Measurements from ENCODE around the gene DHX40.

The DHX40 gene

GRCh38 chr17:59647288-59647687, 81.9 kb downstream of the DHX40 start:
- no peak overlapping the region for H4K91ac ChIP-seq (ENCODE audit: low read depth, low read length)
- no peak overlapping the region for H2AFZ ChIP-seq (ENCODE audit: insufficient read depth, low read length, poor library complexity)
- no peak overlapping the region for H3K4me3 ChIP-seq (ENCODE audit: low read depth, low read length)
- no peak overlapping the region for H3K9ac ChIP-seq (ENCODE audit: low read length)
- no peak overlapping the region for H2BK12ac ChIP-seq (ENCODE audit: low read length)
- no peaks in the 10 kb centered on the region for H3K27me3 ChIP-seq (ENCODE audit: insufficient read depth, low read length)
- no peak overlapping the region for H4K8ac ChIP-seq (ENCODE audit: low read depth, low read length)
- no peaks in the 10 kb centered on the region for H3K4me1 ChIP-seq (ENCODE audit: control insufficient read depth in 1 of 2, insufficient read depth in 2 of 2, low read length in 2 of 2)
- H2BK5ac ChIP-seq (ENCODE audit: low read depth, low read length, poor library complexity), result no peak overlapping the region
- WGBS (ENCODE audit: extremely low coverage, insufficient coverage, insufficient read length), result no CpG with 5 or more reads among the region's 6 CpGs
- no peak overlapping the region for H4K12ac ChIP-seq (ENCODE audit: low read depth, low read length)
- no peak for DNase-seq
- H3K79me2 ChIP-seq (ENCODE audit: control insufficient read depth, insufficient read depth, low read length, poor library complexity), result no peaks in the 10 kb centered on the region
- H3K79me1 ChIP-seq (ENCODE audit: low read length), result no peaks in the 10 kb centered on the region
- H3K14ac ChIP-seq (ENCODE audit: low read length), result no peak overlapping the region
- H3K23ac ChIP-seq (ENCODE audit: low read length), result no peak overlapping the region
- H2BK120ac ChIP-seq (ENCODE audit: insufficient read depth, low read length, poor library complexity), result no peak overlapping the region
- H3K4ac ChIP-seq (ENCODE audit: low read depth, low read length), result no peak overlapping the region
- no peak overlapping the region for H2AK5ac ChIP-seq (ENCODE audit: low read length)
- no peak overlapping the region for H3K18ac ChIP-seq (ENCODE audit: low read length)
- no peak overlapping the region for H3K27ac ChIP-seq (ENCODE audit: low read depth, low read length)
- peaks cover 9 to 18% of the 10 kb centered on the region in 2 experiments for H3K36me3 ChIP-seq (ENCODE audit: control insufficient read depth in 1 of 2, insufficient read depth in 2 of 2, low read length in 2 of 2)
- no peak overlapping the region for H3K4me2 ChIP-seq (ENCODE audit: low read length)
- no peaks in the 10 kb centered on the region for H3K9me3 ChIP-seq (ENCODE audit: insufficient read depth, low read depth, low read length)

DNA sequence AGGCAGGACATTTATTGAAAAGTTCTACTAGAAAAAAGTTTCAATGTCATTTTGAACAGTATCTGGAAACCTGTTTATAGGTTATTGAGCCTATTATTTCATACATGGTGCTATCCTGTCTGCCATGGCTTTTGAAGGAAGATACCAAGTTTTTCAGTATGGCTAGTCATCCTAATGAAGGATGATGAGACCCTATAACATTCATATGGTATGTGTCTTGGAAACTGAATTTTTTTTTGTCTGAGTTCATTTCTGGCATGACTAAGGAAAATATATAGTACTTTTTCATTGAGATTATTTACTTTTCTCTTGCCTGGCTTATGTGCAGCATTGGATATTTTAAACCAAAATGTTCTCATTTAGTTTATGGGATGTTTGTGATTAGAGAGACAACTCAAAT, 84.5 kb downstream of the DHX40 start:
- Histone ChIP-seq H2AK5ac (ENCODE audit: low read length) (no peak overlapping the region), H3K4ac (ENCODE audit: low read depth, low read length) (no peak overlapping the region), H3K9ac (ENCODE audit: low read length) (no peak overlapping the region), H2BK120ac (ENCODE audit: insufficient read depth, low read length, poor library complexity) (no peak overlapping the region), H2BK12ac (ENCODE audit: low read length) (no peak overlapping the region), H3K23ac (ENCODE audit: low read length) (no peak overlapping the region), H3K36me3 (ENCODE audit: control insufficient read depth in 1 of 2, insufficient read depth in 2 of 2, low read length in 2 of 2) (peaks cover 18 to 31% of the 10 kb centered on the region in 2 experiments), H3K27ac (ENCODE audit: low read depth, low read length) (no peak overlapping the region), H3K79me2 (ENCODE audit: control insufficient read depth, insufficient read depth, low read length, poor library complexity) (no peaks in the 10 kb centered on the region), H3K18ac (ENCODE audit: low read length) (no peak overlapping the region), H4K8ac (ENCODE audit: low read depth, low read length) (no peak overlapping the region), H3K79me1 (ENCODE audit: low read length) (no peaks in the 10 kb centered on the region), H3K14ac (ENCODE audit: low read length) (no peak overlapping the region), H4K12ac (ENCODE audit: low read depth, low read length) (no peak overlapping the region), H3K4me3 (ENCODE audit: low read depth, low read length) (no peak overlapping the region), H3K4me1 (ENCODE audit: control insufficient read depth in 1 of 2, insufficient read depth in 2 of 2, low read length in 2 of 2) (no peaks in the 10 kb centered on the region), H2BK5ac (ENCODE audit: low read depth, low read length, poor library complexity) (no peak overlapping the region), H3K27me3 (ENCODE audit: insufficient read depth, low read length) (no peaks in the 10 kb centered on the region), H2AFZ (ENCODE audit: insufficient read depth, low read length, poor library complexity) (no peak overlapping the region), H3K9me3 (ENCODE audit: insufficient read depth, low read depth, low read length) (no peaks in the 10 kb centered on the region), H4K91ac (ENCODE audit: low read depth, low read length) (no peak overlapping the region), H3K4me2 (ENCODE audit: low read length) (no peak overlapping the region)
- DNase-seq, result no peak

DNA sequence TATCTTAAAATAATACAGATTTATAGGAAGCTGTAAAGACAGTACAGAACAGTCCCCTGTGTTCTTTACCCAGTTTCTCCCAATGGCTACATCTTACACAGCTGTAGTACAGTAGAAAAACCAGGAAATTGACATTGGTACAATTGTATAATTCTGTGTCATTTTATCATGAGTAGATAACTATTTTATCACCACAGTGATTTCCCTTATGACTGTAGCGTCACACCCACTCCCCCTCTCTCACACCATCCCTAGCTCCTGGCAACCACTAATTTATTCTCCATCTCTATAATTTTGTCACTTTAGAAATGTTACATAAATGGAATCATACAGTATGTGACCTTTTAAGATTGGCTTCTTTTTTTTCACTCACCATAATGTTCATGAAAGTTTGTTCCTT, 85.2 kb downstream of the DHX40 start:
- no peak overlapping the region for H2BK120ac ChIP-seq (ENCODE audit: insufficient read depth, low read length, poor library complexity)
- no peak overlapping the region for H3K18ac ChIP-seq (ENCODE audit: low read length)
- DNase-seq, result no peak
- no peak overlapping the region for H3K9ac ChIP-seq (ENCODE audit: low read length)
- no peak overlapping the region for H4K12ac ChIP-seq (ENCODE audit: low read depth, low read length)
- H4K91ac ChIP-seq (ENCODE audit: low read depth, low read length), result no peak overlapping the region
- no peak overlapping the region for H3K4me3 ChIP-seq (ENCODE audit: low read depth, low read length)
- no peaks in the 10 kb centered on the region for H3K27me3 ChIP-seq (ENCODE audit: insufficient read depth, low read length)
- H3K4me2 ChIP-seq (ENCODE audit: low read length), result no peak overlapping the region
- no peak overlapping the region for H2BK5ac ChIP-seq (ENCODE audit: low read depth, low read length, poor library complexity)
- H3K9me3 ChIP-seq (ENCODE audit: insufficient read depth, low read depth, low read length), result no peaks in the 10 kb centered on the region
- no peak overlapping the region for H3K27ac ChIP-seq (ENCODE audit: low read depth, low read length)
- H2BK12ac ChIP-seq (ENCODE audit: low read length), result no peak overlapping the region
- H2AK5ac ChIP-seq (ENCODE audit: low read length), result no peak overlapping the region
- no peak overlapping the region for H3K14ac ChIP-seq (ENCODE audit: low read length)
- H4K8ac ChIP-seq (ENCODE audit: low read depth, low read length), result no peak overlapping the region
- H3K36me3 ChIP-seq (ENCODE audit: control insufficient read depth in 1 of 2, insufficient read depth in 2 of 2, low read length in 2 of 2), result peaks cover 18 to 35% of the 10 kb centered on the region in 2 experiments
- no CpG with 5 or more reads among the region's 1 CpG for whole genome bisulfite sequencing (ENCODE audit: extremely low coverage, insufficient coverage, insufficient read length)
- no peak overlapping the region for H3K4ac ChIP-seq (ENCODE audit: low read depth, low read length)
- no peaks in the 10 kb centered on the region for H3K79me1 ChIP-seq (ENCODE audit: low read length)
- no peaks in the 10 kb centered on the region for H3K79me2 ChIP-seq (ENCODE audit: control insufficient read depth, insufficient read depth, low read length, poor library complexity)
- no peak overlapping the region for H2AFZ ChIP-seq (ENCODE audit: insufficient read depth, low read length, poor library complexity)
- no peaks in the 10 kb centered on the region for H3K4me1 ChIP-seq (ENCODE audit: control insufficient read depth in 1 of 2, insufficient read depth in 2 of 2, low read length in 2 of 2)
- no peak overlapping the region for H3K23ac ChIP-seq (ENCODE audit: low read length)

- no peak overlapping the region for H3K9ac ChIP-seq (ENCODE audit: low read length)
- no peak overlapping the region for H4K12ac ChIP-seq (ENCODE audit: low read depth, low read length)
- H3K4me3 ChIP-seq (ENCODE audit: low read depth, low read length), result no peak overlapping the region
- no peak overlapping the region for H3K27ac ChIP-seq (ENCODE audit: low read depth, low read length)
- H4K91ac ChIP-seq (ENCODE audit: low read depth, low read length), result no peak overlapping the region
- H2AFZ ChIP-seq (ENCODE audit: insufficient read depth, low read length, poor library complexity), result no peak overlapping the region
- no peak overlapping the region for H2BK12ac ChIP-seq (ENCODE audit: low read length)
- H3K23ac ChIP-seq (ENCODE audit: low read length), result no peak overlapping the region
- no peaks in the 10 kb centered on the region for H3K79me2 ChIP-seq (ENCODE audit: control insufficient read depth, insufficient read depth, low read length, poor library complexity)
- H3K4me1 ChIP-seq (ENCODE audit: control insufficient read depth in 1 of 2, insufficient read depth in 2 of 2, low read length in 2 of 2), result no peaks in the 10 kb centered on the region
- H2BK5ac ChIP-seq (ENCODE audit: low read depth, low read length, poor library complexity), result no peak overlapping the region
- H3K18ac ChIP-seq (ENCODE audit: low read length), result no peak overlapping the region
- H3K9me3 ChIP-seq (ENCODE audit: insufficient read depth, low read depth, low read length), result no peaks in the 10 kb centered on the region
- H3K4ac ChIP-seq (ENCODE audit: low read depth, low read length), result no peak overlapping the region
- no peak overlapping the region for H2BK120ac ChIP-seq (ENCODE audit: insufficient read depth, low read length, poor library complexity)
- no peak overlapping the region for H3K14ac ChIP-seq (ENCODE audit: low read length)
- DNase-seq, result no peak
- no peak overlapping the region for H4K8ac ChIP-seq (ENCODE audit: low read depth, low read length)
- H3K4me2 ChIP-seq (ENCODE audit: low read length), result no peak overlapping the region
- H2AK5ac ChIP-seq (ENCODE audit: low read length), result no peak overlapping the region
- H3K79me1 ChIP-seq (ENCODE audit: low read length), result no peaks in the 10 kb centered on the region
- no peaks in the 10 kb centered on the region for H3K27me3 ChIP-seq (ENCODE audit: insufficient read depth, low read length)
- H3K36me3 ChIP-seq (ENCODE audit: control insufficient read depth in 1 of 2, insufficient read depth in 2 of 2, low read length in 2 of 2), result peaks cover 18 to 33% of the 10 kb centered on the region in 2 experiments
Observed at GRCh38 chr17:59651346-59651745, 85.9 kb downstream of the DHX40 start.

- H2BK5ac ChIP-seq (ENCODE audit: low read depth, low read length, poor library complexity), result no peak overlapping the region
- H2BK12ac ChIP-seq (ENCODE audit: low read length), result no peak overlapping the region
- no peak overlapping the region for H4K91ac ChIP-seq (ENCODE audit: low read depth, low read length)
- DNase-seq, result no peak
- H2BK120ac ChIP-seq (ENCODE audit: insufficient read depth, low read length, poor library complexity), result no peak overlapping the region
- H4K12ac ChIP-seq (ENCODE audit: low read depth, low read length), result no peak overlapping the region
- H3K14ac ChIP-seq (ENCODE audit: low read length), result no peak overlapping the region
- no peak overlapping the region for H3K27ac ChIP-seq (ENCODE audit: low read depth, low read length)
- no peak overlapping the region for H3K18ac ChIP-seq (ENCODE audit: low read length)
- no CpG with 5 or more reads among the region's 2 CpGs for WGBS (ENCODE audit: extremely low coverage, insufficient coverage, insufficient read length)
- no peaks in the 10 kb centered on the region for H3K4me1 ChIP-seq (ENCODE audit: control insufficient read depth in 1 of 2, insufficient read depth in 2 of 2, low read length in 2 of 2)
- H3K9me3 ChIP-seq (ENCODE audit: insufficient read depth, low read depth, low read length), result no peaks in the 10 kb centered on the region
- H3K4me2 ChIP-seq (ENCODE audit: low read length), result no peak overlapping the region
- peaks cover 18 to 38% of the 10 kb centered on the region in 2 experiments for H3K36me3 ChIP-seq (ENCODE audit: control insufficient read depth in 1 of 2, insufficient read depth in 2 of 2, low read length in 2 of 2)
- no peak overlapping the region for H3K9ac ChIP-seq (ENCODE audit: low read length)
- H2AK5ac ChIP-seq (ENCODE audit: low read length), result no peak overlapping the region
- no peak overlapping the region for H3K4ac ChIP-seq (ENCODE audit: low read depth, low read length)
- no peaks in the 10 kb centered on the region for H3K79me2 ChIP-seq (ENCODE audit: control insufficient read depth, insufficient read depth, low read length, poor library complexity)
- H3K27me3 ChIP-seq (ENCODE audit: insufficient read depth, low read length), result no peaks in the 10 kb centered on the region
- H3K4me3 ChIP-seq (ENCODE audit: low read depth, low read length), result no peak overlapping the region
- H2AFZ ChIP-seq (ENCODE audit: insufficient read depth, low read length, poor library complexity), result no peak overlapping the region
- H3K79me1 ChIP-seq (ENCODE audit: low read length), result no peaks in the 10 kb centered on the region
- H4K8ac ChIP-seq (ENCODE audit: low read depth, low read length), result no peak overlapping the region
- H3K23ac ChIP-seq (ENCODE audit: low read length), result no peak overlapping the region
Observed at GRCh38 chr17:59652119-59652518, 86.7 kb downstream of the DHX40 start.
